HCT116 (cell line): ENCODE data around the gene DMD. TPM values are rescaled to one million over a fixed set of nuclear protein-coding genes. Genes with fewer than 3 reads are reported as not detected.

Source experiments
- ATAC-seq: fragments of 200-7000 bp; cut with Tn5 transposase; 2 replicates; pipeline ENCODE4 v1.9.1; 2020; ENCODE audit warnings: mild to moderate bottlenecking, moderate library complexity
- BruUV-seq: library from RNA; stranded (reverse); fragments of 400-500 nt; replicated peaks from 2 replicates; lab custom pipeline; 2021; lab: Mats Ljungman, UMichigan
- CTCF ChIA-PET: fragments of 300-600 bp; sonication (Branson Sonifier 250); formaldehyde crosslinking; loops from one replicate; lab custom pipeline; 2021; ENCODE audit warnings: antibody characterized with exemption; lab: Charles Lee
- POLR2A ChIA-PET: fragments of 300-600, 350-600 bp; sonication (Branson Sonifier 250); formaldehyde crosslinking; loops from one replicate; lab custom pipeline; 2021; ENCODE audit warnings: antibody characterized with exemption; lab: Charles Lee
- RAD21 ChIA-PET, 2 experiments: fragments of 300-600 bp; sonication (Branson Sonifier 250); formaldehyde crosslinking; loops; one replicate each; lab custom pipeline; 2023; ENCODE audit warnings: low total read pairs in 2 of 2; ENCODE audit not compliant: uncharacterized antibody in 2 of 2, unreplicated experiment in 2 of 2, low non-redundant PET in 1 of 2; lab: Charles Lee
- DNase-seq: peaks from one replicate; pipeline ENCODE4 v3.0.0-alpha.2; 2010; ENCODE audit warnings: low read depth, low spot score
- H2AFZ ChIP-seq: fragments of 200-600 bp; shearing (Covaris generic), sonication (generic); 2 replicates; pipeline ENCODE4 v1.6.1; 2017; ENCODE audit warnings: low read depth, mixed run types, mixed read lengths, antibody characterized with exemption, low read length; ENCODE audit not compliant: poor library complexity, severe bottlenecking
- H3K27ac ChIP-seq: 2 replicates; pipeline ENCODE4 v1.5.1; 2012; ENCODE audit warnings: low read depth, low read length
- H3K27me3 ChIP-seq: fragments of 200-600 bp; sonication (generic); 2 replicates; pipeline ENCODE4 v1.6.1; 2016; ENCODE audit warnings: mixed run types, low read length, mixed read lengths; ENCODE audit not compliant: insufficient read depth
- H3K36me3 ChIP-seq, 2 experiments: fragments of 200-500 bp in 1 of 2; fragments of 200-600 bp in 1 of 2; sonication (Bioruptor generic) in 1 of 2; sonication (generic) in 1 of 2; 2 replicates each; pipeline versions ENCODE4 v1.5.1 to v1.6.1; 2014 to 2016; ENCODE audit warnings: low read length in 2 of 2, inconsistent platforms in 1 of 2, mixed read lengths in 1 of 2, mixed run types in 1 of 2; ENCODE audit not compliant: insufficient read depth in 2 of 2, control insufficient read depth in 1 of 2
- H3K4me1 ChIP-seq, 2 experiments: fragments of 200-600 bp in 1 of 2; sonication (generic) in 1 of 2; 2 replicates each; pipeline versions ENCODE4 v1.5.1 to v1.6.1; 2012 to 2017; ENCODE audit warnings: low read length in 2 of 2, inconsistent platforms in 1 of 2, mild to moderate bottlenecking in 1 of 2, mixed read lengths in 1 of 2, mixed run types in 1 of 2, moderate library complexity in 1 of 2; ENCODE audit not compliant: insufficient read depth in 2 of 2, control insufficient read depth in 1 of 2
- H3K4me2 ChIP-seq: fragments of 200-600 bp; sonication (generic); 2 replicates; pipeline ENCODE4 v1.6.1; 2017; ENCODE audit warnings: mixed run types, low read length, mixed read lengths
- H3K4me3 ChIP-seq, 2 experiments: fragments of 200-600 bp in 1 of 2; sonication (generic) in 1 of 2; replicated peaks in 1 of 2; 2 replicates each; pipeline ENCODE4 v1.5.1; 2011 to 2016; ENCODE audit warnings: low read length in 2 of 2, control low read depth in 1 of 2, low read depth in 1 of 2, mild to moderate bottlenecking in 1 of 2, mixed read lengths in 1 of 2, mixed run types in 1 of 2
- H3K79me2 ChIP-seq: fragments of 200-600 bp; sonication (generic); 2 replicates; pipeline ENCODE4 v1.6.1; 2017; ENCODE audit warnings: mild to moderate bottlenecking, mixed run types, low read length, moderate library complexity, mixed read lengths; ENCODE audit not compliant: insufficient read depth
- H3K9ac ChIP-seq: fragments of 200-600 bp; sonication (generic); 2 replicates; pipeline ENCODE4 v1.6.1; 2016; ENCODE audit warnings: low read length, mixed read lengths
- H3K9me2 ChIP-seq: fragments of 200-600 bp; sonication (generic), shearing (Covaris generic); 2 replicates; pipeline ENCODE4 v1.6.1; 2017; ENCODE audit warnings: mixed run types, mild to moderate bottlenecking, moderate library complexity; ENCODE audit not compliant: insufficient read depth
- H3K9me3 ChIP-seq, 2 experiments: fragments of 200-500 bp in 1 of 2; fragments of 200-600 bp in 1 of 2; sonication (Bioruptor generic) in 1 of 2; sonication (generic) in 1 of 2; 2 replicates each; pipeline ENCODE4 v1.6.1; 2014 to 2017; ENCODE audit warnings: low read length in 2 of 2, mixed read lengths in 2 of 2, inconsistent platforms in 1 of 2, low read depth in 1 of 2, mild to moderate bottlenecking in 1 of 2, mixed run types in 1 of 2, moderate library complexity in 1 of 2; ENCODE audit not compliant: control insufficient read depth in 1 of 2, insufficient read depth in 1 of 2
- H4K20me1 ChIP-seq: fragments of 200-600 bp; sonication (generic), shearing (Covaris generic); 2 replicates; pipeline ENCODE4 v1.6.1; 2017; ENCODE audit warnings: mixed run types, mild to moderate bottlenecking, moderate library complexity; ENCODE audit not compliant: insufficient read depth
- CEBPB ChIP-seq: IDR thresholded peaks from 2 replicates; pipeline ENCODE4 v1.6.1; 2012; ENCODE audit warnings: low read depth
- EZH2 ChIP-seq: fragments of 200-600 bp; sonication (generic); IDR thresholded peaks from 2 replicates; pipeline ENCODE4 v1.6.1; 2017; ENCODE audit warnings: antibody characterized with exemption, mixed run types
- POLR2A ChIP-seq: IDR thresholded peaks from 2 replicates; pipeline ENCODE4 v1.7.0; 2011; ENCODE audit warnings: borderline replicate concordance; ENCODE audit not compliant: insufficient read depth, insufficient read length; ENCODE audit errors: extremely low read depth
- TCF7L2 ChIP-seq: IDR thresholded peaks from 2 replicates; pipeline ENCODE4 v1.7.0; 2011; ENCODE audit warnings: borderline replicate concordance, inconsistent platforms; ENCODE audit not compliant: insufficient read depth, insufficient read length; ENCODE audit errors: extremely low read depth
- YY1 ChIP-seq: IDR thresholded peaks from 2 replicates; pipeline ENCODE4 v1.6.1; 2011; ENCODE audit warnings: low read length, low read depth, moderate library complexity, mild to moderate bottlenecking; ENCODE audit not compliant: insufficient replicate concordance; ENCODE audit errors: extremely low read depth
- intact Hi-C: fragments of 100-400 bp; cut with micrococcal nuclease; formaldehyde crosslinking; loops from 2 replicates; pipeline ENCODE4 v1.10.0; 2022
- total RNA-seq: library from RNA; stranded (reverse); gene quantifications from one replicate; pipeline ENCODE4 v1.2.1, GENCODE V29; 2021; ENCODE audit not compliant: unreplicated experiment
- TF ChIP-seq, protein P1 (sequence below): IDR thresholded peaks from 2 replicates; pipeline ENCODE4 v1.6.1; 2012; ENCODE audit warnings: low read depth
- TF ChIP-seq, protein P2 (sequence below): IDR thresholded peaks from 2 replicates; pipeline ENCODE4 v1.6.1; 2012

The DMD gene
- total RNA-seq, 1 experiment from 2014 or later: 0.05 TPM

DNA sequence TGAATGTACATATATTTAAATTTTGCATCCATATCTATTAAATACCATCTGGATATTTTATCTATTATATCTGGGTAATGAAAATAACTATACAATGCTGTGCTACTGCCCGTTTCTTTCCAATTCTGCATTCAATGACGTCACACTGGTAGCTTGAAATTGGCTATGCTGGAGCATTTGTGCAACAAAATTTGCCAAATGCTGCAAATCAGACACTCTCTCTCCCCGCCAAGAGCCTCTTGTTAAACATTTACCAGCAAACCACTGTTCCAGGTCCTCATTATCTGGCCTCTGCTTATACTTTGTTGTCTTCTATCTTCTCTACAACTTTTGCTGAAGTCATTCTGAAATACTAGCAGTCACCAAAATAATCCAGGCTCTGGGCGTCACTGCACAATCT is 1201.1 kb downstream of the DMD start:
- Histone ChIP-seq H4K20me1 (no peaks in the 10 kb centered on the region), H3K4me3 (no peak overlapping the region), H2AFZ (no peak overlapping the region), H3K9me3 (no peaks in the 10 kb centered on the region), H3K9ac (no peak overlapping the region), H3K9me2 (no peaks in the 10 kb centered on the region), H3K36me3 (no peaks in the 10 kb centered on the region), H3K79me2 (no peaks in the 10 kb centered on the region), H3K27ac (no peak overlapping the region), H3K27me3 (no peaks in the 10 kb centered on the region), H3K4me1 (no peaks in the 10 kb centered on the region), H3K4me2 (no peak overlapping the region)
- TF ChIP-seq, protein P1, sequence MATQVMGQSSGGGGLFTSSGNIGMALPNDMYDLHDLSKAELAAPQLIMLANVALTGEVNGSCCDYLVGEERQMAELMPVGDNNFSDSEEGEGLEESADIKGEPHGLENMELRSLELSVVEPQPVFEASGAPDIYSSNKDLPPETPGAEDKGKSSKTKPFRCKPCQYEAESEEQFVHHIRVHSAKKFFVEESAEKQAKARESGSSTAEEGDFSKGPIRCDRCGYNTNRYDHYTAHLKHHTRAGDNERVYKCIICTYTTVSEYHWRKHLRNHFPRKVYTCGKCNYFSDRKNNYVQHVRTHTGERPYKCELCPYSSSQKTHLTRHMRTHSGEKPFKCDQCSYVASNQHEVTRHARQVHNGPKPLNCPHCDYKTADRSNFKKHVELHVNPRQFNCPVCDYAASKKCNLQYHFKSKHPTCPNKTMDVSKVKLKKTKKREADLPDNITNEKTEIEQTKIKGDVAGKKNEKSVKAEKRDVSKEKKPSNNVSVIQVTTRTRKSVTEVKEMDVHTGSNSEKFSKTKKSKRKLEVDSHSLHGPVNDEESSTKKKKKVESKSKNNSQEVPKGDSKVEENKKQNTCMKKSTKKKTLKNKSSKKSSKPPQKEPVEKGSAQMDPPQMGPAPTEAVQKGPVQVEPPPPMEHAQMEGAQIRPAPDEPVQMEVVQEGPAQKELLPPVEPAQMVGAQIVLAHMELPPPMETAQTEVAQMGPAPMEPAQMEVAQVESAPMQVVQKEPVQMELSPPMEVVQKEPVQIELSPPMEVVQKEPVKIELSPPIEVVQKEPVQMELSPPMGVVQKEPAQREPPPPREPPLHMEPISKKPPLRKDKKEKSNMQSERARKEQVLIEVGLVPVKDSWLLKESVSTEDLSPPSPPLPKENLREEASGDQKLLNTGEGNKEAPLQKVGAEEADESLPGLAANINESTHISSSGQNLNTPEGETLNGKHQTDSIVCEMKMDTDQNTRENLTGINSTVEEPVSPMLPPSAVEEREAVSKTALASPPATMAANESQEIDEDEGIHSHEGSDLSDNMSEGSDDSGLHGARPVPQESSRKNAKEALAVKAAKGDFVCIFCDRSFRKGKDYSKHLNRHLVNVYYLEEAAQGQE: no peak
- TF ChIP-seq EZH2: no peak
- no peak for TF ChIP-seq YY1
- TF ChIP-seq TCF7L2: no peak
- no peak for TF ChIP-seq POLR2A
- TF ChIP-seq CEBPB: no peak
- TF ChIP-seq, protein P2, sequence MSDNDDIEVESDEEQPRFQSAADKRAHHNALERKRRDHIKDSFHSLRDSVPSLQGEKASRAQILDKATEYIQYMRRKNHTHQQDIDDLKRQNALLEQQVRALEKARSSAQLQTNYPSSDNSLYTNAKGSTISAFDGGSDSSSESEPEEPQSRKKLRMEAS: no peak
- intact Hi-C loops: no loop called here
- ChIA-PET RAD21 (no interaction called here), POLR2A (no interaction called here), CTCF (no interaction called here)
- BruUV-seq: no TSS peak
- no peak for ATAC-seq
- no peak for DNase-seq
